DMS 273 (cell line): ENCODE measurements around the gene CUX1.

ENCODE experiments used
- DNase-seq: peaks from one replicate; lab custom pipeline; 2025; ENCODE audit not compliant: unreplicated experiment; lab: John Stamatoyannopoulos, UW

Gene CUX1

GRCh38 chr7:102095321-102096011, 278.0 kb downstream of the CUX1 start:
- DNase-seq: no peak

DNA sequence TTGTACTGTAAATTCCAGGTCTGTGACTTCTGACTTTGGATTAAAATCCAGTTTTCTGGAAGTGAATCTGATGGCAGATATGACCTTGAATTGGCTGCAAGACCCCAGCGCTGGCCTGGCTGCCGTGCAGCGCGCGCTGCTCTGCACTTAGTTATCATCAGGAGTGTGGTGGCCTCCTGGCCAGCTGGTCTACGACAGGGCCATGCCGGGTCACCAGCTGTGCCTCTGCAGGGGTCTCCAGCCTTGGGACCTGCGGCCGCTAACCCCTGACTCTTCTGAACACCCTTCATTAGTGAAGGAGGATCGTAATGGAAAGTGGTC, 278.5 kb downstream of the CUX1 start:
- DNase-seq: no peak

- no peak for DNase-seq
Observed at GRCh38 chr7:102096706-102097427, 279.4 kb downstream of the CUX1 start.

- DNase-seq: no peak
Observed at GRCh38 chr7:102097601-102098161, 280.3 kb downstream of the CUX1 start.

- DNase-seq: no peak
Observed at GRCh38 chr7:102098986-102099385, 281.6 kb downstream of the CUX1 start.

- no peak for DNase-seq
Observed at GRCh38 chr7:102099474-102099873, 282.0 kb downstream of the CUX1 start.

DNA sequence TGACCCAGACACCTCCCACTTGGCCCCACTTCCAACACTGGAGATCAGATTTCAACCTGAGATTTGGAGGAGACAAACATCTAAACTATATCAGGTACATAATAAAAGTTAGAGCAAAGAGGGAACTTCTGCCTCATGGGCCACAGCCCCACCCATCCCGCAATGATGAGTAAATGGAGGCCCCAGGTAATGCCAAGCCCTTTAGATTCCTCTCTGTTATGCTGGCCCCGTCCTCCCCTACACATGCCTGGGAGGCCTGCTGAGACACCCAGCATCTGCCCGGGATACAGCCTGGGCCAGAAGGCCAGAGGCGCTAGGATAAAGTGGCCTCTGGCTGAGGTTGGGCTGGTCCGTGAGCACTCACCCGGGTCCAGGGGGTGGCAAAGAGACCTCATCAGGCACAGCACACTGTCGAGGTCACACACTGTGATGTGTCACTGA, 283.7 kb downstream of the CUX1 start:
- no peak for DNase-seq

- no peak for DNase-seq
Observed at GRCh38 chr7:102101926-102102325, 284.5 kb downstream of the CUX1 start.

GRCh38 chr7:102103027-102103372, 285.6 kb downstream of the CUX1 start:
- no peak for DNase-seq

- no peak for DNase-seq
Observed at GRCh38 chr7:102104245-102104644, 286.8 kb downstream of the CUX1 start.

GRCh38 chr7:102106625-102107024, 289.2 kb downstream of the CUX1 start:
- DNase-seq: no peak

GRCh38 chr7:102107474-102108104, 290.2 kb downstream of the CUX1 start:
- no peak for DNase-seq

DNA sequence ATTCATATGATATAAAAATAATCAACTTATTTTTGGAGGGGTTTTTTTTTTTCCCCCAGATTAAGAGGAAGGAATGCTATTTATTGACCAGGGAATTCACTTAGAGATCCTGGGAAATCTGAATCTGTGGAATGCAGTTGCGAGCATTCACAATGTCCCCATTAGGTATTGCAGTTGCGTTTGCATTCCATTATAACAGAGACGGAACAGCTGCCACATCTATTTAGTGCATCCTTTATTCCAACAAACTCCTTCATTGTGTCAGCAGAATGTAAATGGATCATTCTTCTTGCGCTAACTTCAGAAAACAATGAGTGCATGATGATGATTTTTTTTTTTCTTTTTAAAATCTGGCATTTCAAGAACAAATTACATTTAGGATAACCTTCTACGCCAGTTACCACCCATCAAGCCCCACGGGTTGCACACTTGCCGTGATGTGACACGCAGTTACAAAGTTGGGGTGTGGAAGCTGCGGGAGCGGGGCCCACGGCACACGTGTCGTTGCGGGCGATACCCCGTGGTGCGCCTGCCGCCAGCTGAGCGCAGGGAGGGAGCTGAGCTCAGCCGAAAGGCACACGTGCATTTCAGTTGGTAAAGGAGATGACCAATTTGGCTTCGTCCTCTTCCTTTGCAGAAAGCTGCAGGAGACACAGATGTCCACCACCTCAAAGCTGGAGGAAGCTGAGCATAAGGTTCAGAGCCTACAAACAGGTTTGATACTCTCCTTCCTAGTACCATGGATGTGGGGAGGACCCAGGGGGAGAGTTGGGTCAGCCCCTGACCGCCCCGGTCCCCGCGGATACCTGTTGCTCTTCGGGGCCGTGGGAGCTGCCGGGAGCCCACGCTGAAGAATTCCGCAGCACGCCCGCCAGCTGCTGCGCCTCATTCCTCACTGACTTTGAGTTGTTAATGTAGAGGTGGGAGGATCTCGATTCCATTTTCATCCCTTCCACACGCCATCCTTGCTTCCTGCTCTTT, 293.9 kb downstream of the CUX1 start:
- DNase-seq: no peak

DNA sequence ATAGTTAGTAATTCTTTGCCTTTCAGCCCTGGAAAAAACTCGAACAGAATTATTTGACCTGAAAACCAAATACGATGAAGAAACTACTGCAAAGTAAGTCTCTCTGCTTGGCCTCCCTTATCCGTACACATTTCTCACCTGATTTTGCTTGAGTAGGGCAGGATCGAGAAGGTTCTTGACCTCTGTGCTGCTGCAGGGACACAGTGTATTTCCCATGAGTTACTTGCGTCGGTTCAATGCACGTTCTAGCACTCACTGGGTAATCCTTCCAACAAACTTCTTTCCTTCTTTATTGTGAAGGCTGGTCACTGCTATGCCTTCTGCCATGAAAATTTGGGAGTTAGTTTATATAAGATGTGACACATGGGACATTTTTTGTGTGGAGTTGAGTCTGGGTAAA, 297.8 kb downstream of the CUX1 start:
- DNase-seq: no peak

DNA sequence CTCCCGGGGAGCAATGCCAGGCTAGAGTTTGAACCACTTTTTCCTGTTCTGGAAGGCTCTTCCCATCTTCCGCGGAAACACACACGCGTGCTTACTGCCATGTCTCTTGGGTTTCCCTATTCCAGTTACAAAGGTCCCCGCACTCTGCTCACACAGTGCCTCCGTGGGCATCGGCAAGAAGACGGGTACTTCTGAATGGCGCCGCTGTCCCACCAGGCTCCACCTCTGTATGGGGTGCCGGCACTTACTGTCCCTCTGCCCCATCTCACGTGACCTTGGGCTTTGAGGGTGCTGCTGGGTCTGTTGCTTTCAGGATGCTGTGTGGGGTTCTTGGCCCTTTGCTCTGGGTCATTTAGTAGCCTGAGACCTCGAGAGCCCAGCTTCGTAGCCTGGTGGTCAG, 298.5 kb downstream of the CUX1 start:
- DNase-seq: no peak

DNA sequence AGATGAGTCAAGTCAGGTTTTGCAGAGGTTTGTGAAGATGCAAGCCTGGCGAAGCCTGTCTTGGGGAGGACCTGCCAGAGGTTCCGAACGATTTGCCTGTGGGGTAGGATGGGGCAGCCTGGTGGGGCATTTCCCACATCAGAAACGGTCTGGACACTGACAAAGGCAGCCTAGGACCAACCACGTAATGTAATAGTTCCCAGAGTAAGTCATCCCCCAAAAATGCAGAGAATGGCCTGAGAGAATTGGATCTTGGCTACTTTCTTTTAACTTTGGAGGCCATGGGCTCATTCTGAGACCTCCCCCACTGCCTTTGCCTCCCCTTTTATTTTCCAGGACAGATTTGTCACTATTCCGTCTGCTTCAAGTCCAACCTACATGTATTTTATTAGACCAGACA, 300.3 kb downstream of the CUX1 start:
- DNase-seq: no peak

DNA sequence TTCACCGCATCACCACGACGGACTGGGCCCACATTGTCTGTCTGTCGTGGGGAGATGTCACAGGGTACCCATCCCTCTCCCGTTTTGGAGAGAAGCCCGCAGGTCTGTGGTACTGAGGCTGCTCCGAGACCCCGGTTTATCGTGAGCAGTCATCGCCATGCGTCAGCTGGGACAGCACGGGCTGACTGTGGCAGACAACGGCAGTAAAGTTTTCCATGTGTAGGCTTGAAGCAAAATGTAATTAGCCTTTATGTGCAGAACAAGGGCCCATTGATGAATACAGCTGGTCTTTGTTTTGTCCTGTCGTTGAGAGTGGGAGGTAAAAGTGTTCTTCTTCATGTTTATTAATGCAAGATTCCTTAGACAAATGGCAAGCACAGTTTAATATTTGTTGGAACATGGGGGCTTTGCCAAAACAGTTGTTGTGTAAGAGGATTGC, 301.8 kb downstream of the CUX1 start:
- DNase-seq: no peak

GRCh38 chr7:102119925-102120324, 302.5 kb downstream of the CUX1 start:
- no peak for DNase-seq

DNA sequence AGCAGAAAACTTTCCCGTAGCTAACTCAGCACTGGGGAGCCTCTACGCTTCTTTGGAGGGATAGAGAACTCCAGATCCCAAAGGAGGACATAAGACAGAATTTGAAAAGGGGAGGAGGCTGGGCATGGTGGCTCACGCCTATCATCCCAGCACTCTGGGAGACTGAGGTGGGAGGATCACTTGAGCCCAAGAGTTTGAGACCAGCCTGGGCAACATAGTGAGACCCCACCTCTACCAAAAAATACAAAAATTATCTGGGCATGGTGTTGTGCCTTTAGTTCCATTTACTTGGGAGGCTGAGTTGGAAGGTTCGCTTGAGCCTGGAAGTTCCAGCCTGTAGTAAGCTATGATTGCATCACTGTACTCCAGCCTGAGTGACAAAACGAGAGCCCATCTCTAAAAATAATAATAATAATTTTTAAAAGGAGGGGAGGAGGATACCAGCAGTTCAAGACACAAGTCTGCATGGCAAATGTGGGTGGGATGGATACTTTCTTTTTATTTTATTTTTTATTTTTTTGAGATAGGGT, 303.3 kb downstream of the CUX1 start:
- DNase-seq: no peak

DNA sequence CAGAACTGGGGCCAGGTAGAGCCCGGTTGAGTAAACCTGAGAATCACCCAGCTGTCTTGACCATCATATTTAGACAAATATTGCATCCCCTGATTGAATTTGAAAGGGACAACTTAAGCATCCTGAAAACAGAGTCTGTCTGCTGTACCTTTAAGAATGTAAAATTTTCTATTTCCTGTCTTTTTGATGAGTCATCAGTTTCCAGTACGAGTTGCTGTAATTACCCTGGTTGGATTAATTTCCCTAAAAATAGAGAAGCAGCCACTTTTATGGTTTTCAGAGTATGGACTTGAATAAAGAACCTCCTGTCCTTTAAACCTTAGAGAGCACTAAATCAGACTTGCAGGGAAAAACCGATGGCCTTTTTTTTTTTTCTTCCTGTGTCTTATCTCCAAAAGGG, 304.6 kb downstream of the CUX1 start:
- no peak for DNase-seq

GRCh38 chr7:102125127-102125596, 307.7 kb downstream of the CUX1 start:
- DNase-seq: no peak
